T1000 (cell line): ENCODE results near the gene CD226.
"Not testable (repeated sequence)": the region's sequence is repeated elsewhere in the genome, so short reads cannot be mapped to it uniquely, and the experiment has no call there.

ENCODE experiments used
- DNase-seq: peaks from one replicate; lab custom pipeline; 2025; ENCODE audit warnings: mixed read lengths; lab: John Stamatoyannopoulos, UW

CD226 gene

GRCh38 chr18:69956665-69957620 is 9.3 kb upstream of the CD226 start:
- no peak for DNase-seq

- DNase-seq, result no peak
Measured at GRCh38 chr18:69956057-69956456, 8.4 kb upstream of the CD226 start.

- no peak for DNase-seq
Measured at GRCh38 chr18:69954719-69955480, 7.2 kb upstream of the CD226 start.

GRCh38 chr18:69953191-69953590 is 5.5 kb upstream of the CD226 start:
- no peak for DNase-seq

- no peak for DNase-seq
Measured at GRCh38 chr18:69951182-69951581, 3.5 kb upstream of the CD226 start.

- DNase-seq, result no peak
Measured at GRCh38 chr18:69949538-69949936, 1.9 kb upstream of the CD226 start.

GRCh38 chr18:69948919-69949537 is 1.4 kb upstream of the CD226 start:
- no peak for DNase-seq

- DNase-seq, result no peak
Measured at GRCh38 chr18:69948256-69948655, 583 bp upstream of the CD226 start.

- no peak for DNase-seq
Measured at GRCh38 chr18:69946608-69947155, 991 bp downstream of the CD226 start.

GRCh38 chr18:69945220-69946114 is 2.2 kb downstream of the CD226 start:
- DNase-seq, result no peak

GRCh38 chr18:69944436-69944835 is 3.2 kb downstream of the CD226 start:
- no peak for DNase-seq

- DNase-seq, result no peak
Measured at GRCh38 chr18:69943021-69943420, 4.7 kb downstream of the CD226 start.

- no peak for DNase-seq
Measured at GRCh38 chr18:69941183-69941582, 6.5 kb downstream of the CD226 start.

GRCh38 chr18:69939812-69940211 is 7.9 kb downstream of the CD226 start:
- not testable (repeated sequence) for DNase-seq

GRCh38 chr18:69936191-69936558 is 11.5 kb downstream of the CD226 start:
- DNase-seq, result no peak

- DNase-seq, result no peak
Measured at GRCh38 chr18:69935319-69936190, 12.1 kb downstream of the CD226 start.

GRCh38 chr18:69934601-69935265 is 12.9 kb downstream of the CD226 start:
- DNase-seq, result no peak

GRCh38 chr18:69929041-69929774 is 18.5 kb downstream of the CD226 start:
- no peak for DNase-seq

- DNase-seq, result no peak
Measured at GRCh38 chr18:69916412-69916811, 31.3 kb downstream of the CD226 start.
